ENCODE data around the gene YWHAB. TPM values are rescaled to one million over a fixed set of nuclear protein-coding genes. Genes with fewer than 3 reads are reported as not detected.

YWHAB gene
- total and polyA plus RNA-seq, 5 donors from 2014 or later, result 303 to 927 (median 651) TPM

DNA sequence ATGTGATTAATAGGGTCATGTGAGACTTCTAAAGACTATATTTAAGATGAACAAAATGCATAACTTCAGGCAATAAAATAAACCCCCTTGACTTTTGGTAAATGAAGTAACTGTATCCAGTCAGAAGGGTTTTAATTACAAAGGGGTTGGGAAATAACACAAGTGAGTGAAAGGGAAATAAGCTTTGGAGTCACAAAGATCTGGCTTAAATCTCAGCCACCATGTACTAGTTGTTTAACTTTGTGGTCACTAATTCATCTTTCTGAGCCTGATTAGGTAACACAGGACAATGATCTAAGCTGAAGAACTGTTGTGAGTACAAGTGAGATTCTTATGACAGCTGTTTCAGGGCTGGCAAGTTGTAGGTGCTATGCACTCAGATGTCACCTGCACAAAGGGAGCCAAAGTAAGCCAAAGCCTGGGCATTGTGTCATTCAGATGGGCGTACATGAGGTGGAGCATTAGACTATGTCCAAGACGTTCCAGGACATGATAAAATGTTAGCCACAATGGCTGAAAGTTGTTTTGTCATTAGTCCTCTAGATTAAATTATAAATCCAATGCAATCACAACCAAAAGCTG is 60.9 kb downstream of the YWHAB start:
- H3K9me3 Mint-ChIP-seq, result no peaks in the 10 kb centered on the region
- H3K9me3 ChIP-seq (ENCODE audit: control insufficient read depth in 2 of 2, low read length in 2 of 2), result no peaks in the 10 kb centered on the region
- peak overlapping the region in 2 of 3 donors; percentile 50 to 67 for H3K27ac Mint-ChIP-seq
- peaks cover 57% of the 10 kb centered on the region for H3K36me3 Mint-ChIP-seq
- H3K4me1 Mint-ChIP-seq, result peaks cover 0 to 18% (median 8%) of the 10 kb centered on the region in 4 donors
- H3K27me3 Mint-ChIP-seq, result no peaks in the 10 kb centered on the region
- no peaks in the 10 kb centered on the region for H3K27me3 ChIP-seq (ENCODE audit: control insufficient read depth, insufficient read depth, low read length)
- no peak overlapping the region for H3K27ac ChIP-seq (ENCODE audit: insufficient read depth, low read length, poor library complexity, severe bottlenecking)
- H3K36me3 ChIP-seq (ENCODE audit: control insufficient read depth, insufficient read depth, low read length), result peaks cover 84% of the 10 kb centered on the region
- no peak for DNase-seq
- no peak overlapping the region for H3K4me3 ChIP-seq (ENCODE audit: low read depth, low read length)
- no peaks in the 10 kb centered on the region for H3K4me1 ChIP-seq (ENCODE audit: control insufficient read depth, insufficient read depth, low read length, poor library complexity, severe bottlenecking)
- H3K4me3 Mint-ChIP-seq, result no peak overlapping the region
- no peak for ATAC-seq (ENCODE audit: low read depth in 2 of 2)

GRCh38 chr20:44948107-44948506 is 62.6 kb downstream of the YWHAB start:
- Histone ChIP-seq H3K36me3 (ENCODE audit: control insufficient read depth, insufficient read depth, low read length) (peaks cover 82% of the 10 kb centered on the region), H3K4me3 (ENCODE audit: low read depth, low read length) (no peak overlapping the region), H3K27ac (ENCODE audit: insufficient read depth, low read length, poor library complexity, severe bottlenecking) (no peak overlapping the region), H3K9me3 (ENCODE audit: control insufficient read depth in 2 of 2, low read length in 2 of 2) (no peaks in the 10 kb centered on the region), H3K4me1 (ENCODE audit: control insufficient read depth, insufficient read depth, low read length, poor library complexity, severe bottlenecking) (no peaks in the 10 kb centered on the region), H3K27me3 (ENCODE audit: control insufficient read depth, insufficient read depth, low read length) (no peaks in the 10 kb centered on the region)
- Mint-ChIP-seq H3K36me3 (peaks cover 61% of the 10 kb centered on the region), H3K9me3 (no peaks in the 10 kb centered on the region), H3K27me3 (no peaks in the 10 kb centered on the region), H3K4me3 (no peak overlapping the region), H3K4me1 (peaks cover 8 to 26% (median 12%) of the 10 kb centered on the region in 4 donors), H3K27ac (no peak overlapping the region)
- DNase-seq, result no peak
- ATAC-seq (ENCODE audit: low read depth in 2 of 2), result no peak

- no peak for ATAC-seq (ENCODE audit: low read depth in 2 of 2)
- H3K27ac Mint-ChIP-seq, result peak overlapping the region in 1 of 3 donors; percentile 28
- H3K4me3 ChIP-seq (ENCODE audit: low read depth, low read length), result no peak overlapping the region
Observed at GRCh38 chr20:44948513-44948912, 63.0 kb downstream of the YWHAB start.

GRCh38 chr20:44950368-44950767 is 64.9 kb downstream of the YWHAB start:
- H3K4me3 Mint-ChIP-seq, result no peak overlapping the region
- peaks cover 88% of the 10 kb centered on the region for H3K36me3 ChIP-seq (ENCODE audit: control insufficient read depth, insufficient read depth, low read length)
- ATAC-seq (ENCODE audit: low read depth in 2 of 2), result no peak
- no peaks in the 10 kb centered on the region for H3K27me3 Mint-ChIP-seq
- H3K27me3 ChIP-seq (ENCODE audit: control insufficient read depth, insufficient read depth, low read length), result no peaks in the 10 kb centered on the region
- H3K9me3 Mint-ChIP-seq, result no peaks in the 10 kb centered on the region
- H3K4me1 Mint-ChIP-seq, result peaks cover 9 to 29% (median 19%) of the 10 kb centered on the region in 4 donors
- H3K9me3 ChIP-seq (ENCODE audit: control insufficient read depth in 2 of 2, low read length in 2 of 2), result no peaks in the 10 kb centered on the region
- H3K36me3 Mint-ChIP-seq, result peaks cover 69% of the 10 kb centered on the region
- H3K27ac Mint-ChIP-seq, result peak overlapping the region in 2 of 3 donors; percentile 10 to 22
- no peak overlapping the region for H3K27ac ChIP-seq (ENCODE audit: insufficient read depth, low read length, poor library complexity, severe bottlenecking)
- H3K4me3 ChIP-seq (ENCODE audit: low read depth, low read length), result no peak overlapping the region
- DNase-seq, result no peak
- no peaks in the 10 kb centered on the region for H3K4me1 ChIP-seq (ENCODE audit: control insufficient read depth, insufficient read depth, low read length, poor library complexity, severe bottlenecking)

More at GRCh38 chr20:44948513-44948912, 63.0 kb downstream of the YWHAB start:
- Histone ChIP-seq H3K9me3 (ENCODE audit: control insufficient read depth in 2 of 2, low read length in 2 of 2) (no peaks in the 10 kb centered on the region), H3K27me3 (ENCODE audit: control insufficient read depth, insufficient read depth, low read length) (no peaks in the 10 kb centered on the region), H3K4me1 (ENCODE audit: control insufficient read depth, insufficient read depth, low read length, poor library complexity, severe bottlenecking) (no peaks in the 10 kb centered on the region), H3K36me3 (ENCODE audit: control insufficient read depth, insufficient read depth, low read length) (peaks cover 82% of the 10 kb centered on the region), H3K27ac (ENCODE audit: insufficient read depth, low read length, poor library complexity, severe bottlenecking) (no peak overlapping the region)
- no peak for DNase-seq
- Mint-ChIP-seq H3K27me3 (no peaks in the 10 kb centered on the region), H3K9me3 (no peaks in the 10 kb centered on the region), H3K36me3 (peaks cover 65% of the 10 kb centered on the region), H3K4me1 (peaks cover 10 to 28% (median 15%) of the 10 kb centered on the region in 4 donors), H3K4me3 (no peak overlapping the region)

- Mint-ChIP-seq H3K9me3 (no peaks in the 10 kb centered on the region), H3K27ac (peak overlapping the region; percentile 52 to 83 (median 74)), H3K27me3 (no peaks in the 10 kb centered on the region), H3K4me1 (peaks cover 5 to 41% (median 23%) of the 10 kb centered on the region in 4 donors), H3K4me3 (no peak overlapping the region), H3K36me3 (peaks cover 70% of the 10 kb centered on the region)
- Histone ChIP-seq H3K36me3 (ENCODE audit: control insufficient read depth, insufficient read depth, low read length) (peaks cover 85% of the 10 kb centered on the region), H3K4me3 (ENCODE audit: low read depth, low read length) (no peak overlapping the region), H3K4me1 (ENCODE audit: control insufficient read depth, insufficient read depth, low read length, poor library complexity, severe bottlenecking) (peaks cover 3% of the 10 kb centered on the region), H3K27ac (ENCODE audit: insufficient read depth, low read length, poor library complexity, severe bottlenecking) (no peak overlapping the region), H3K9me3 (ENCODE audit: control insufficient read depth in 2 of 2, low read length in 2 of 2) (no peaks in the 10 kb centered on the region), H3K27me3 (ENCODE audit: control insufficient read depth, insufficient read depth, low read length) (no peaks in the 10 kb centered on the region)
- ATAC-seq (ENCODE audit: low read depth in 2 of 2), result no peak
- DNase-seq, result no peak
Observed at GRCh38 chr20:44952731-44953130, 67.2 kb downstream of the YWHAB start.

GRCh38 chr20:44954211-44954610 is 68.7 kb downstream of the YWHAB start:
- DNase-seq (no peak), ATAC-seq (ENCODE audit: low read depth in 2 of 2) (no peak)
- H3K9me3 Mint-ChIP-seq, result no peaks in the 10 kb centered on the region
- Histone ChIP-seq H3K36me3 (ENCODE audit: control insufficient read depth, insufficient read depth, low read length) (peaks cover 74% of the 10 kb centered on the region), H3K4me3 (ENCODE audit: low read depth, low read length) (no peak overlapping the region), H3K9me3 (ENCODE audit: control insufficient read depth in 2 of 2, low read length in 2 of 2) (no peaks in the 10 kb centered on the region), H3K4me1 (ENCODE audit: control insufficient read depth, insufficient read depth, low read length, poor library complexity, severe bottlenecking) (peaks cover 16% of the 10 kb centered on the region), H3K27me3 (ENCODE audit: control insufficient read depth, insufficient read depth, low read length) (no peaks in the 10 kb centered on the region), H3K27ac (ENCODE audit: insufficient read depth, low read length, poor library complexity, severe bottlenecking) (no peak overlapping the region)
- peaks cover 70% of the 10 kb centered on the region for H3K36me3 Mint-ChIP-seq
- peak overlapping the region; percentile 27 to 83 (median 59) for H3K27ac Mint-ChIP-seq
- no peaks in the 10 kb centered on the region for H3K27me3 Mint-ChIP-seq
- H3K4me1 Mint-ChIP-seq, result peaks cover 10 to 56% (median 36%) of the 10 kb centered on the region in 4 donors
- H3K4me3 Mint-ChIP-seq, result no peak overlapping the region

GRCh38 chr20:44955270-44955669 is 69.8 kb downstream of the YWHAB start:
- Mint-ChIP-seq H3K36me3 (peaks cover 61% of the 10 kb centered on the region), H3K27ac (peak overlapping the region in 1 of 3 donors; percentile 47), H3K4me1 (peaks cover 15 to 59% (median 41%) of the 10 kb centered on the region in 4 donors)

GRCh38 chr20:44956410-44956809 is 70.9 kb downstream of the YWHAB start:
- no peak overlapping the region for H3K27ac Mint-ChIP-seq
- Histone ChIP-seq H3K4me3 (ENCODE audit: low read depth, low read length) (no peak overlapping the region), H3K4me1 (ENCODE audit: control insufficient read depth, insufficient read depth, low read length, poor library complexity, severe bottlenecking) (peaks cover 27% of the 10 kb centered on the region), H3K27ac (ENCODE audit: insufficient read depth, low read length, poor library complexity, severe bottlenecking) (no peak overlapping the region), H3K27me3 (ENCODE audit: control insufficient read depth, insufficient read depth, low read length) (no peaks in the 10 kb centered on the region), H3K36me3 (ENCODE audit: control insufficient read depth, insufficient read depth, low read length) (peaks cover 53% of the 10 kb centered on the region), H3K9me3 (ENCODE audit: control insufficient read depth in 2 of 2, low read length in 2 of 2) (no peaks in the 10 kb centered on the region)
- H3K9me3 Mint-ChIP-seq, result peaks cover 0 to 1% (median 0%) of the 10 kb centered on the region in 7 donors
- peaks cover 15 to 71% (median 49%) of the 10 kb centered on the region in 4 donors for H3K4me1 Mint-ChIP-seq
- H3K27me3 Mint-ChIP-seq, result no peaks in the 10 kb centered on the region
- H3K36me3 Mint-ChIP-seq, result peaks cover 50% of the 10 kb centered on the region
- no peak overlapping the region for H3K4me3 Mint-ChIP-seq
- DNase-seq (no peak), ATAC-seq (ENCODE audit: low read depth in 2 of 2) (no peak)

More at GRCh38 chr20:44955270-44955669, 69.8 kb downstream of the YWHAB start:
- Histone ChIP-seq H3K4me3 (ENCODE audit: low read depth, low read length) (no peak overlapping the region), H3K9me3 (ENCODE audit: control insufficient read depth in 2 of 2, low read length in 2 of 2) (no peaks in the 10 kb centered on the region), H3K4me1 (ENCODE audit: control insufficient read depth, insufficient read depth, low read length, poor library complexity, severe bottlenecking) (peaks cover 20% of the 10 kb centered on the region), H3K27me3 (ENCODE audit: control insufficient read depth, insufficient read depth, low read length) (no peaks in the 10 kb centered on the region), H3K27ac (ENCODE audit: insufficient read depth, low read length, poor library complexity, severe bottlenecking) (no peak overlapping the region), H3K36me3 (ENCODE audit: control insufficient read depth, insufficient read depth, low read length) (peaks cover 64% of the 10 kb centered on the region)
- Mint-ChIP-seq H3K9me3 (peaks cover 0 to 1% (median 0%) of the 10 kb centered on the region in 7 donors), H3K27me3 (no peaks in the 10 kb centered on the region), H3K4me3 (peak overlapping the region in 1 of 4 donors; percentile 27)
- ATAC-seq (ENCODE audit: low read depth in 2 of 2) (no peak), DNase-seq (no peak)

All from CD4-positive, CD25-positive, alpha-beta regulatory T cell (primary cell).